D721Med (cell line): ENCODE measurements around the gene NECAP2.

Source experiments
- DNase-seq: peaks from one replicate; pipeline ENCODE4 v3.0.0; 2011; ENCODE audit warnings: low spot score; ENCODE audit not compliant: insufficient read length
- FAIRE-seq: peaks from 2 replicates; lab custom pipeline; 2011; peaks lifted over from hg19 to GRCh38; lab: Jason Lieb, UNC
- TF ChIP-seq, protein P1 (sequence below): IDR thresholded peaks from 2 replicates; pipeline ENCODE4 v1.5.1; 2012; ENCODE audit warnings: mild to moderate bottlenecking, control low read depth; ENCODE audit not compliant: insufficient read depth; ENCODE audit errors: missing control alignments

NECAP2 gene

GRCh38 chr1:16441282-16441665 lies 750 bp downstream of the NECAP2 start:
- DNase-seq (no peak), FAIRE-seq (no peak)
- TF ChIP-seq, protein P1, sequence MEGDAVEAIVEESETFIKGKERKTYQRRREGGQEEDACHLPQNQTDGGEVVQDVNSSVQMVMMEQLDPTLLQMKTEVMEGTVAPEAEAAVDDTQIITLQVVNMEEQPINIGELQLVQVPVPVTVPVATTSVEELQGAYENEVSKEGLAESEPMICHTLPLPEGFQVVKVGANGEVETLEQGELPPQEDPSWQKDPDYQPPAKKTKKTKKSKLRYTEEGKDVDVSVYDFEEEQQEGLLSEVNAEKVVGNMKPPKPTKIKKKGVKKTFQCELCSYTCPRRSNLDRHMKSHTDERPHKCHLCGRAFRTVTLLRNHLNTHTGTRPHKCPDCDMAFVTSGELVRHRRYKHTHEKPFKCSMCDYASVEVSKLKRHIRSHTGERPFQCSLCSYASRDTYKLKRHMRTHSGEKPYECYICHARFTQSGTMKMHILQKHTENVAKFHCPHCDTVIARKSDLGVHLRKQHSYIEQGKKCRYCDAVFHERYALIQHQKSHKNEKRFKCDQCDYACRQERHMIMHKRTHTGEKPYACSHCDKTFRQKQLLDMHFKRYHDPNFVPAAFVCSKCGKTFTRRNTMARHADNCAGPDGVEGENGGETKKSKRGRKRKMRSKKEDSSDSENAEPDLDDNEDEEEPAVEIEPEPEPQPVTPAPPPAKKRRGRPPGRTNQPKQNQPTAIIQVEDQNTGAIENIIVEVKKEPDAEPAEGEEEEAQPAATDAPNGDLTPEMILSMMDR, result no peak

- FAIRE-seq (no peak), DNase-seq (no peak)
- TF ChIP-seq, protein P1, result no peak
These were observed 1.7 kb downstream of the NECAP2 start for GRCh38 chr1:16442265-16442664.

GRCh38 chr1:16442941-16443340 lies 2.4 kb downstream of the NECAP2 start:
- DNase-seq (no peak), FAIRE-seq (no peak)
- TF ChIP-seq, protein P1, result no peak

DNA sequence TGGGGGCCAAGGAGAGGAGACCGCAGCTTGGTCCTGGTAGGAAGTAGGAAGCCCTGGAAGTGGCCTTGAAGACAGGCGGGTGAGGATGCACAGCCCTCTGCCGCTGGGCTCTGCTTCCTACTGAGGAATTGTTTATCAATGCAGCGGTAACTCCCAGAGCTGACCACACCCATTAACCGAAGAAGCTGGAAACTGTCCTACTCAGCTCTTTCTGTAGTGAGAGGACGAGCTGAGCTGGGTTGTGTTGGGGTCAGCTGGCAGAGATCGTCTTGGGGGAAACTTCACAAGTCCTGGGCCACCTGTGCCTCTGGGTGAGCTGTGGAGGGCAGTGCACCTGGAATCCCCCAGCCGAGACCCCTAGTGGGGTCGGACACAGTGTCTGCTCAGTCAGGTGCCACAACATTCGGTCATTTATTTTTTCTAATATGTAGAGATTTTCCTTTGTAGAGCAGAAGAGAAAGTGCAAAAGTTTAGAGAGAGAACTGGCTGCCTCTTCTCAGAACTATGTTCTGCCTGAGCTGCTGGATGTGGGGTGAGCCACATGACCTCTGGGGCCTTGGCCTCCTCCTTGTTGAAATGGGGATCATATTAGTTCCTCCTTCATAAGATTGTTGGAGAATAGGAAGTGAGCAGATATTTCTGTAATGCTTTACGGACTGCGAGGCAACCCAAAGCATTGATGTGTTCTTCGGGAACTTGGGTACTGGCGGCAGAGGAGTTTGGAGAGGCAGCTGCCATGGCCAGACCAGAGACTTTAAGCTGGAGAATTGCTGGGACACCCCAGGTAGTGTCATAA lies 3.6 kb downstream of the NECAP2 start:
- FAIRE-seq, result no peak
- DNase-seq, result no peak
- TF ChIP-seq, protein P1, result no peak

- FAIRE-seq (no peak), DNase-seq (no peak)
- TF ChIP-seq, protein P1, result no peak
These were observed 4.5 kb downstream of the NECAP2 start for GRCh38 chr1:16445052-16445451.

- FAIRE-seq, result no peak
- TF ChIP-seq, protein P1, result no peak
- DNase-seq, result no peak
These were observed 5.6 kb downstream of the NECAP2 start for GRCh38 chr1:16446116-16446515.

DNA sequence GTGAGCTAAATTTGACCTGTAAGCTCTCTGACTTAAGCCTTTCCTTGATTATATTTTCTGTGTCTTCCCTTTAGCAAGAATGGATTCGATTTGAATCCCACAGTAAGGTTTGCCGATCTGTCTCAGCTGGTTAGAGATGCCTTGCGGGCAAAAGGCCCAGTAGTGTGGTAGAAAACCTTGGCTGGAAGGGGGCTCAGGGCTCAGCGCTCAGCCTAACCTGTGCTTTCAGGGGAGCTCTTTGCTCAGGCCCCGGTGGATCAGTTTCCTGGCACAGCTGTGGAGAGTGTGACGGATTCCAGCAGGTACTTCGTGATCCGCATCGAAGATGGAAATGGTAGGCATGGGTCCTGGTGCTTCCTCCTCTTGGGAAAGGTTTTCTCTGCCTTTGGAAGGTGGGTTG lies 7.1 kb downstream of the NECAP2 start:
- DNase-seq (no peak), FAIRE-seq (no peak)
- TF ChIP-seq, protein P1, result no peak
